SU-DHL-6 (cell line): ENCODE measurements around the gene OR52R1.

ENCODE experiments used
- H2AFZ ChIP-seq: fragments of 200-600 bp; sonication (generic); 2 replicates; pipeline ENCODE4 v1.6.1; 2014; ENCODE audit warnings: low read depth, mild to moderate bottlenecking, moderate library complexity, mixed read lengths, antibody characterized with exemption, low read length; ENCODE audit not compliant: severe bottlenecking
- H3F3A ChIP-seq: fragments of 200-600 bp; shearing (Covaris generic); 2 replicates; pipeline ENCODE4 v1.6.0; 2016; ENCODE audit warnings: antibody characterized with exemption, mild to moderate bottlenecking; ENCODE audit not compliant: insufficient read depth
- H3K27ac ChIP-seq: fragments of 200-600 bp; sonication (generic); 2 replicates; pipeline ENCODE4 v1.5.1; 2016; ENCODE audit warnings: low read depth, mild to moderate bottlenecking, low read length, moderate library complexity, mixed read lengths
- H3K27me3 ChIP-seq: fragments of 200-600 bp; sonication (generic), shearing (Covaris generic); 2 replicates; pipeline ENCODE4 v1.6.0; 2014; ENCODE audit warnings: mild to moderate bottlenecking, low read length
- H3K36me3 ChIP-seq: fragments of 200-600 bp; sonication (generic); 2 replicates; pipeline ENCODE4 v1.6.1; 2014; ENCODE audit warnings: mild to moderate bottlenecking, low read length, mixed read lengths
- H3K4me2 ChIP-seq: fragments of 300-600, 200-600 bp; shearing (Covaris generic), sonication (generic); 2 replicates; pipeline ENCODE4 v1.6.0; 2014; ENCODE audit warnings: low read length, low read depth, mild to moderate bottlenecking; ENCODE audit not compliant: poor library complexity, severe bottlenecking
- H3K4me3 ChIP-seq: fragments of 200-600 bp; sonication (generic); 2 replicates; pipeline ENCODE4 v1.5.1; 2014; ENCODE audit warnings: antibody characterized with exemption, low read length, mild to moderate bottlenecking, mixed read lengths; ENCODE audit not compliant: insufficient read depth, poor library complexity, severe bottlenecking
- H3K79me2 ChIP-seq: fragments of 200-600 bp; sonication (generic); 2 replicates; pipeline ENCODE4 v1.6.1; 2014; ENCODE audit warnings: mild to moderate bottlenecking, low read length, moderate library complexity; ENCODE audit not compliant: insufficient read depth
- H3K9ac ChIP-seq: fragments of 200-600 bp; sonication (generic); 2 replicates; pipeline ENCODE4 v1.7.0; 2014; ENCODE audit warnings: mild to moderate bottlenecking, low read length
- H3K9me2 ChIP-seq: fragments of 200-600 bp; sonication (generic); replicated peaks from 2 replicates; pipeline ENCODE4 v1.6.1; 2014; ENCODE audit warnings: low read length; ENCODE audit not compliant: insufficient read depth
- H3K9me3 ChIP-seq: fragments of 200-600 bp; sonication (generic); 2 replicates; pipeline ENCODE4 v1.6.1; 2014; ENCODE audit warnings: low read length, mixed read lengths; ENCODE audit not compliant: insufficient read depth
- H4K20me1 ChIP-seq: fragments of 200-600 bp; sonication (generic); 2 replicates; pipeline ENCODE4 v1.6.1; 2014; ENCODE audit warnings: low read depth, mild to moderate bottlenecking, antibody characterized with exemption, low read length, moderate library complexity, mixed read lengths
- CTCF ChIP-seq: fragments of 200-600 bp; sonication (generic); IDR thresholded peaks from one replicate; pipeline ENCODE4 v1.5.1; 2017; ENCODE audit warnings: antibody characterized with exemption, mild to moderate bottlenecking, low read length, moderate library complexity; ENCODE audit not compliant: insufficient read depth, poor library complexity, severe bottlenecking
- EZH2phosphoT487 ChIP-seq: fragments of 200-600 bp; sonication (generic), shearing (Covaris generic); conservative IDR thresholded peaks from 2 replicates; pipeline ENCODE4 v1.6.1; 2018; ENCODE audit warnings: mild to moderate bottlenecking, antibody characterized with exemption, low read length, moderate library complexity, mixed read lengths

The OR52R1 gene

GRCh38 chr11:4798427-4799183 is 5.6 kb downstream of the OR52R1 start:
- H3K9ac ChIP-seq = no peak overlapping the region
- no peak overlapping the region for H3K4me3 ChIP-seq
- no peaks in the 10 kb centered on the region for H3K9me2 ChIP-seq
- no peaks in the 10 kb centered on the region for H3K27me3 ChIP-seq
- no peaks in the 10 kb centered on the region for H3F3A ChIP-seq
- H4K20me1 ChIP-seq = no peaks in the 10 kb centered on the region
- TF ChIP-seq EZH2phosphoT487 = no peak
- TF ChIP-seq CTCF = no peak
- H3K4me2 ChIP-seq = no peak overlapping the region
- H2AFZ ChIP-seq = no peak overlapping the region
- H3K79me2 ChIP-seq = no peaks in the 10 kb centered on the region
- H3K36me3 ChIP-seq = no peaks in the 10 kb centered on the region
- H3K9me3 ChIP-seq = no peaks in the 10 kb centered on the region
- no peak overlapping the region for H3K27ac ChIP-seq

- Histone ChIP-seq H4K20me1 (no peaks in the 10 kb centered on the region), H3K79me2 (no peaks in the 10 kb centered on the region), H3K4me2 (no peak overlapping the region), H3K9me3 (no peaks in the 10 kb centered on the region), H3K9ac (no peak overlapping the region), H3K36me3 (no peaks in the 10 kb centered on the region), H3F3A (no peaks in the 10 kb centered on the region), H3K9me2 (no peaks in the 10 kb centered on the region), H3K4me3 (no peak overlapping the region), H3K27ac (no peak overlapping the region), H2AFZ (no peak overlapping the region), H3K27me3 (no peaks in the 10 kb centered on the region)
- no peak for TF ChIP-seq EZH2phosphoT487
- no peak for TF ChIP-seq CTCF
Observed at GRCh38 chr11:4797206-4797605, 7.0 kb downstream of the OR52R1 start.

- no peak overlapping the region for H3K4me3 ChIP-seq
Observed at GRCh38 chr11:4782454-4782853, 21.7 kb downstream of the OR52R1 start.

More at GRCh38 chr11:4782454-4782853, 21.7 kb downstream of the OR52R1 start:
- Histone ChIP-seq H3K27ac (no peak overlapping the region), H3K9me2 (no peaks in the 10 kb centered on the region; the same call in 1 of the 2 replicates), H3K9me3 (no peaks in the 10 kb centered on the region), H3K4me2 (no peak overlapping the region), H4K20me1 (no peaks in the 10 kb centered on the region), H3K9ac (no peak overlapping the region), H3K79me2 (no peaks in the 10 kb centered on the region), H3F3A (no peaks in the 10 kb centered on the region), H3K36me3 (no peaks in the 10 kb centered on the region), H2AFZ (no peak overlapping the region), H3K27me3 (no peaks in the 10 kb centered on the region; the same call in 1 of the 2 replicates)
- TF ChIP-seq CTCF (no peak), EZH2phosphoT487 (no peak)
